GM12878 (cell line): Measurements from ENCODE around the gene PLAGL1. TPM values are rescaled to one million over a fixed set of nuclear protein-coding genes. Genes with fewer than 3 reads are reported as not detected.

Experiments
- ATAC-seq: fragments of 200-7000 bp; cut with Tn5 transposase; 3 replicates; pipeline ENCODE4 v1.9.1; 2020; ENCODE audit warnings: mild to moderate bottlenecking, moderate library complexity
- BruUV-seq: library from RNA; stranded (reverse); fragments of 400-500 nt; replicated peaks from 2 replicates; lab custom pipeline; 2021; lab: Mats Ljungman, UMichigan
- CTCF ChIA-PET: fragments of 300-600 bp; sonication (Branson Sonifier 250); formaldehyde crosslinking; extraction: SDS; loops from one replicate; lab custom pipeline; 2021; ENCODE audit warnings: inconsistent platforms; lab: Yijun Ruan, JAX
- POLR2A ChIA-PET: fragments of 350-600 bp; formaldehyde crosslinking; extraction: SDS; loops from one replicate; lab custom pipeline; 2021; ENCODE audit warnings: inconsistent platforms; lab: Charles Lee
- RAD21 ChIA-PET: fragments of 300-600 bp; sonication (Branson Sonifier 250); formaldehyde crosslinking; loops from one replicate; lab custom pipeline; 2023; ENCODE audit warnings: antibody characterized with exemption; ENCODE audit not compliant: unreplicated experiment; lab: Charles Lee
- SMC1A ChIA-PET: fragments of 300-600 bp; sonication (Branson Sonifier 250); formaldehyde crosslinking; loops from one replicate; lab custom pipeline; 2023; ENCODE audit not compliant: unreplicated experiment, uncharacterized antibody; lab: Charles Lee
- DNase-seq: peaks from one replicate; pipeline ENCODE4 v3.0.0-alpha.2; 2011; ENCODE audit warnings: low read depth, low spot score
- FAIRE-seq: peaks from 3 replicates; lab custom pipeline; 2011; peaks lifted over from hg19 to GRCh38; lab: Jason Lieb, UNC
- H2AFZ ChIP-seq: 2 replicates; pipeline ENCODE4 v1.6.0; 2011; ENCODE audit warnings: low read depth, low read length, control low read depth; ENCODE audit not compliant: control insufficient read depth
- H3K27ac ChIP-seq: 2 replicates; pipeline ENCODE4 v1.5.1; 2011; ENCODE audit warnings: control low read depth; ENCODE audit not compliant: control insufficient read depth, insufficient read depth
- H3K27me3 ChIP-seq, 2 experiments: replicated peaks in 1 of 2; 2 replicates each; pipeline versions ENCODE4 v1.6.0 to v1.6.1; 2011; ENCODE audit warnings: low read length in 1 of 2; ENCODE audit not compliant: control insufficient read depth in 2 of 2, insufficient read depth in 2 of 2
- H3K36me3 ChIP-seq, 2 experiments: 2 replicates each; pipeline ENCODE4 v1.5.1; 2011; ENCODE audit warnings: low read length in 1 of 2; ENCODE audit not compliant: control insufficient read depth in 2 of 2, insufficient read depth in 2 of 2
- H3K4me1 ChIP-seq: 2 replicates; pipeline ENCODE4 v1.6.1; 2011; ENCODE audit warnings: mild to moderate bottlenecking, low read length, moderate library complexity, mixed read lengths; ENCODE audit not compliant: control insufficient read depth, insufficient read depth
- H3K4me2 ChIP-seq: 2 replicates; pipeline ENCODE4 v1.6.0; 2011; ENCODE audit warnings: control low read depth; ENCODE audit not compliant: control insufficient read depth, insufficient read depth
- H3K4me3 ChIP-seq: fragments of 200-600 bp; sonication (generic); 2 replicates; pipeline ENCODE4 v1.5.1; 2016
- H3K79me2 ChIP-seq: 2 replicates; pipeline ENCODE4 v1.6.0; 2011; ENCODE audit warnings: low read length; ENCODE audit not compliant: control insufficient read depth, insufficient read depth
- H3K9ac ChIP-seq: 2 replicates; pipeline ENCODE4 v1.8.0; 2011; ENCODE audit warnings: low read length, control low read depth, mixed read lengths; ENCODE audit not compliant: control insufficient read depth, insufficient read depth
- H3K9me3 ChIP-seq: replicated peaks from 3 replicates; pipeline ENCODE4 v1.5.1; 2011; ENCODE audit warnings: mild to moderate bottlenecking, low read length; ENCODE audit not compliant: control insufficient read depth, insufficient read depth
- H4K20me1 ChIP-seq: 2 replicates; pipeline ENCODE4 v1.6.0; 2011; ENCODE audit not compliant: control insufficient read depth, insufficient read depth
- CHD1 ChIP-seq: IDR thresholded peaks from 2 replicates; pipeline ENCODE4 v1.6.1; 2012; ENCODE audit warnings: low read depth, low read length, improper control_type of control experiment
- ESRRA ChIP-seq: IDR thresholded peaks from 2 replicates; pipeline ENCODE4 v1.6.1; 2012; ENCODE audit warnings: mild to moderate bottlenecking, low read length, improper control_type of control experiment
- HCFC1 ChIP-seq: fragments of 150-350 bp; IDR thresholded peaks from 2 replicates; pipeline ENCODE4 v1.6.1; 2014; ENCODE audit warnings: low read length
- PBX3 ChIP-seq: IDR thresholded peaks from 2 replicates; pipeline ENCODE4 v1.6.1; 2011; ENCODE audit warnings: mild to moderate bottlenecking, low read depth, low read length, moderate library complexity; ENCODE audit not compliant: insufficient replicate concordance
- SIX5 ChIP-seq: IDR thresholded peaks from 2 replicates; pipeline ENCODE4 v1.6.1; 2011; ENCODE audit warnings: mild to moderate bottlenecking, low read depth, low read length, moderate library complexity; ENCODE audit not compliant: severe bottlenecking
- ZSCAN29 ChIP-seq: fragments of 450-650 bp; IDR thresholded peaks from 2 replicates; pipeline ENCODE4 v1.6.1; 2017; ENCODE audit warnings: mild to moderate bottlenecking, moderate library complexity
- WGBS: methylation state at CpG from one replicate; pipeline ENCODE4 v1.1.6; 2016; ENCODE audit warnings: low lambda C conversion rate; ENCODE audit not compliant: insufficient replicate concordance, insufficient coverage; ENCODE audit errors: missing lambda C conversion rate; 5-methylcytosine and 5-hydroxymethylcytosine counted together
- in situ Hi-C: fragments of 300-500 bp; cut with MboI; formaldehyde crosslinking; loops from 9 replicates; pipeline ENCODE4 v1.14.3; 2018; ENCODE audit warnings: mixed read lengths
- intact Hi-C: fragments of 100-400 bp; cut with micrococcal nuclease; formaldehyde crosslinking; loops from one replicate; pipeline ENCODE4 v1.14.2; 2022; ENCODE audit not compliant: unreplicated experiment
- polyA plus RNA-seq, 11 experiments: library from polyadenylated mRNA; depleted of rRNA in 4 of 11; unstranded in 6 of 11; stranded (reverse) in 5 of 11; fragments of >200 nt; fragmentation: Nextera tagmentation in 4 of 11; fragmentation: Illumina TruSeq in 1 of 11; extraction: Ambion mirVana in 4 of 11; extraction: Trizol in 1 of 11; gene quantifications; 1 replicate in 1 of 11; 2 replicates in 10 of 11; pipeline versions ENCODE4 v1.2.1 to v1.2.3, GENCODE V29; 2011 to 2016; ENCODE audit warnings: inconsistent platforms in 2 of 11, missing spikeins in 2 of 11, low read depth in 1 of 11
- total RNA-seq, 4 experiments: library from RNA; depleted of rRNA in 3 of 4; stranded (reverse); fragments of >200 nt in 3 of 4; fragmentation: Illumina TruSeq in 1 of 4; extraction: Trizol in 1 of 4; gene quantifications; 2 replicates each; pipeline versions ENCODE4 v1.2.1 to v1.2.3, GENCODE V29; 2013 to 2021

Gene PLAGL1
- total and polyA plus RNA-seq, 10 of the 15 experiments (the other 5 are each of a cell fraction or from before 2014, with no cell fraction given), result 2.6 to 19.1 (median 5.7) TPM

- no peak overlapping the region for H2AFZ ChIP-seq
- POLR2A ChIA-PET, result no interaction called here
- in situ Hi-C loops, result loop anchor here (25.0 kb wide), 1 partner anchor 1522 kb away; no protein-coding TSS in a partner anchor
Observed at GRCh38 chr6:144008846-144009245, 787 bp upstream of the PLAGL1 start.

More at GRCh38 chr6:144008846-144009245, 787 bp upstream of the PLAGL1 start:
- ChIA-PET SMC1A (interaction anchor here (1.3 kb wide), 1 partner anchor 65 kb away, joined by 4 read pairs; no protein-coding TSS in a partner anchor), CTCF (interaction anchor here (1.1 to 1.4 kb wide), 2 partner anchors 65 to 433 kb away, joined by 4 read pairs; no protein-coding TSS in a partner anchor), RAD21 (no interaction called here)
- H3K36me3 ChIP-seq, result no peaks in the 10 kb centered on the region
- 84% methylated on average over 9 of the region's 9 CpGs for WGBS
- no peak overlapping the region for H3K4me2 ChIP-seq
- DNase-seq, result no peak
- FAIRE-seq, result no peak
- BruUV-seq, result no TSS peak
- H3K4me1 ChIP-seq, result no peaks in the 10 kb centered on the region
- H3K9ac ChIP-seq, result no peak overlapping the region
- H3K9me3 ChIP-seq, result no peaks in the 10 kb centered on the region
- H4K20me1 ChIP-seq, result no peaks in the 10 kb centered on the region
- TF ChIP-seq ESRRA, result no peak
- TF ChIP-seq HCFC1, result no peak
- no peak for TF ChIP-seq PBX3
- no peak for TF ChIP-seq ZSCAN29
- no peak for TF ChIP-seq SIX5
- TF ChIP-seq CHD1, result no peak
- intact Hi-C loops, result no loop called here
- H3K27ac ChIP-seq, result no peak overlapping the region
- peaks cover 0 to 3% of the 10 kb centered on the region in 2 experiments; a peak in 2 of 4 replicates for H3K27me3 ChIP-seq
- no peak overlapping the region; the same call in 1 of the 2 replicates for H3K4me3 ChIP-seq
- no peak for ATAC-seq
- H3K79me2 ChIP-seq, result no peaks in the 10 kb centered on the region
